UCSD-AML1 (cell line): ENCODE results near the gene SNED1.
"Not testable (repeated sequence)": the region's sequence is repeated elsewhere in the genome, so short reads cannot be mapped to it uniquely, and the experiment has no call there.

ENCODE experiments used
- DNase-seq: peaks from one replicate; lab custom pipeline; 2025; ENCODE audit not compliant: unreplicated experiment; lab: John Stamatoyannopoulos, UW

Gene SNED1

GRCh38 chr2:241081643-241082340, 83.4 kb downstream of the SNED1 start:
- no peak for DNase-seq

- no peak for DNase-seq
Observed at GRCh38 chr2:241082341-241083090, 84.1 kb downstream of the SNED1 start.

GRCh38 chr2:241083091-241083415, 84.6 kb downstream of the SNED1 start:
- no peak for DNase-seq

DNA sequence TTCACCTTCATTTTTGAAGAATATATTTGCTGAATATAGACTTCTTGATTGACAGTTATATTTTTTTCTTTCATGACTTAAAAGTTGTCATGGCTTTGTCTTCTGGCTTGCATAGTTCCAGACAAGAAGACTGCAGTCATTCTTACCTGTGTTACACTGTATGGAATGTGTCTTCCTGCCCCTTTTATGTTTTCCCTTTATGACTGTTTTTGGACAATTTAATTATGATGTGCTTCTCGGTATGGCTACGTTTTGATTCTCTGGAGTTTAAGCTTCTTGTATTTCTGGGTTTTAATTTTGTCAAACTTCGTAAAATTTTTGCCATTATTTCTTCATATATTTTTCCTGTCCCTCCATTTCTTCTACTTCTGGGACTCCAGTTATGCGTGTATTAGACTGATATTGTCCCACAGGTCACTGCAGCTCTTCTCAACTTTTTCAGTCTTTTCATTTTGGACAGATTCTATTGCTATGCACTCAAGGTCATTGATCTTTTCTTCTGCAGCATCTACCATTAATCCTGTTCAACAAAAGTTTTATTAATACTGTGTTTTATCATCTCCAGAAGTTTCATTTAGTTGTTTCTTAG, 86.5 kb downstream of the SNED1 start:
- no peak for DNase-seq

DNA sequence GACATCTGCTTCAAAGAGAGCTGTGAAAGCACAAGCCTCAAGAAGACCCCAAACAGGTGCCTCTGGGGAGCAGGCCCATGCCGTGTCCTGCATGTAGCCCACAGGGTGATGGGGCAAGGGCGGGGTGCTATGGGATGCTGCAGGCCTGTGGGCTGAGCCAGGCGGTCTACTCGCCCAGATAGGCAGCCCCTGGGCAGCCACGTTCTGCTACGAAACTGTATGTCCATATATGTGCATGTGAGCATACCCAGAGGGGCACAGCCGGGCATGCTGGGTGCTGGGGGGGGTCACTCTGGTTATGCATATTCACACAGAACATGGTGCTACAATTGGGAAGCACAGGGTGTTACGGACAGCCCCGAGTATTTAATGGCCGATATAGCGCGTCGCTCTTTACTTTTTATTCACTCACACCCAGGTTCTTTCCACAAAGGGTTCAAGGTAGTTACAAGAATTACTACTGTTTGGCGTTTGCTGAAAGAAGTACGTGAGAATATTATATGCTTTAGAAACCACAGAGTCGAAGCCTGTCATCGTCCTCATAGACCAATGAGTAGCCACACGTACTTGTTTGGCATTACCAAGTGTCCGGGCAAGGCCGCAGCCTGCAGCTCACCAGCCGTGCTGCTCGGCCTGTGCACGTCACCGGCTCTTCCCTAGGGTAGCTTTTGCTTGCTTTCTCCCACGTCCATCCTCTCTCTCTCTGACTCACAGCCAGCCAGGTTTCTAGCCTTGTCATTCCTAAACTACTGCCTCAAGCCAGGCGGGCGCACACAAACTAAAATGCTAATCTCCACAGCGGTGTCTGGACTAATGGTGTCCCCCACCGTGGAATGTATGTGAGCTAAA, 89.2 kb downstream of the SNED1 start:
- DNase-seq: no peak

- DNase-seq: no peak
Observed at GRCh38 chr2:241088376-241088775, 90.0 kb downstream of the SNED1 start.

DNA sequence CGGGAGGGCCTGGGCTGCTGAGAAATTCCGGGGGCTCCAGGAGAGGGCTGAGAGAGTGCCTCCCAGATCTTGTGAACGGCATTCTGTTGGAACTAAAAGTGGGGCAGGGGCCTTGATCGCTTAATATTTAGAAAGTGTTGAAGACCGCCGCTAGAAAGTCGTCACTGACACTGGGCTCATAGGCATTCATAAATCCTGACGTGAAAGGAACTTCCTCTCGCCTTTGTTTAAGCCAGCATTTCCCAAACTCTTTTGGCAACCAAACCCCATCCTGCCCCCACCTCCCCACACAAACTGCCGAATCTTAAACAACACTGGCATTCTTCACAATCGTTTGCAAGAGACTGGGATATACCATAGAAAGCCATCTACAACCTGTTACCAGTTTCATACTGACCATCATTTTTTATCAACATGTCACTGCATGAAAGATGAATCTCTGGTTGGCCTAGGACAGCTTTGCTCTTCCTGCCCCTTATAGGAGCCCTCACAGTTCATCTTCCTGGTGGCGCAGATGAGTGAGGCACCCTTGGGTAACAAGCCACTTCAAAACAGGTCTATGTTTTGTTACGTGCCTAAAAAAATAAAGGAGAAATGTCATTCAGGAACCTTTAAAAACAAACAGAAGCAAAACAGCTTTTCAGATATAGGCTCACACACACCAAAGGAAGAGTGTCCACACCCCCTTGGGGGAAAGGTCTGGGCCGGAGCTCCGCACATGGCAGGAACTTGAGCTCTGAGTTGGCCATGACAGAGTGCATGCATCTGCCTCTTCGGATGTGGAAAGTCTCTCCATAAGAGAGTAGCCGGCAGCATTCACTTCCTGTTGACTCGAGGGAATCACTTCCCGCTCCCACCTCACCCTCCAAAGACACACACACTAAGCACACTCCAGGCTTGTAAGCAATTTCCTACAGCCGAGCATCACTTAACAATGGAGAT, 90.6 kb downstream of the SNED1 start:
- no peak for DNase-seq

DNA sequence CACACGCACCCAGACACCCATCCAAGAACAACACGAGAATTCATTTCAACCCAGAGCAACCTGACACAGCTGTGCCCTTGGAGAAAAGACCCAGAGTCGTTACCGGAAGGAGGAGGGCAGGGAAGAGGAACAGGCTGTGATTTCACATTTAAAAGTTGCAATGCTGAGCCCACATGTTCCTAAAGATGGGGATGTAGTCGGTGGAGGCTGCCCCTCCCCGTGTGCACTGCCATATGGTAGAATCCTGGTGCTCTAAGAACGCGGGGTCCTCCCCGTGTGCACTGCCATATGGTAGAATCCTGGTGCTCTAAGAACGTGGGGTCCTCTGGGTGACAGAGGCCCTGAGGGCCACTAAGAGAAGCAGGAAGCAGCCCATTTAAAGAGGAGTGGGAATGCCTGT, 92.8 kb downstream of the SNED1 start:
- no peak for DNase-seq

GRCh38 chr2:241091734-241092445, 93.5 kb downstream of the SNED1 start:
- no peak for DNase-seq

DNA sequence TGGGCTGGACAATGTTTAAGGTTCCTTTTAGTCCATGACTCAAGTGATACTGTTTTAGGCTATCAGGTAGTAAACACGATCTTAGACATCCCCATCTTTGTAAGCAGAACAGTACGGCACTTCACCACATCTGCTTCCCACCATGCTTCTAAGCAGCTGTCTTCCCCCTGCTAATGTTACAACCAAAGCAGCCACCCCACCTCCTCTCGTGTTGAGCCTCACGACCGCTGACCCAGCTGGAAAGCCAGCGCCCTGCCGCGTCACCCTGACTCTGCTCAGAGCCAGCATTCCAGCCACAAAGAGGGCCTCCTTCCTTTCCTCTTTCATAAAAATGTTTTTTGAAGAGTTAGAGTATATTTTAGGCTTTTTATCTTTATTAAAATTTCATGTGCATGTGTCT, 94.3 kb downstream of the SNED1 start:
- DNase-seq: no peak

DNA sequence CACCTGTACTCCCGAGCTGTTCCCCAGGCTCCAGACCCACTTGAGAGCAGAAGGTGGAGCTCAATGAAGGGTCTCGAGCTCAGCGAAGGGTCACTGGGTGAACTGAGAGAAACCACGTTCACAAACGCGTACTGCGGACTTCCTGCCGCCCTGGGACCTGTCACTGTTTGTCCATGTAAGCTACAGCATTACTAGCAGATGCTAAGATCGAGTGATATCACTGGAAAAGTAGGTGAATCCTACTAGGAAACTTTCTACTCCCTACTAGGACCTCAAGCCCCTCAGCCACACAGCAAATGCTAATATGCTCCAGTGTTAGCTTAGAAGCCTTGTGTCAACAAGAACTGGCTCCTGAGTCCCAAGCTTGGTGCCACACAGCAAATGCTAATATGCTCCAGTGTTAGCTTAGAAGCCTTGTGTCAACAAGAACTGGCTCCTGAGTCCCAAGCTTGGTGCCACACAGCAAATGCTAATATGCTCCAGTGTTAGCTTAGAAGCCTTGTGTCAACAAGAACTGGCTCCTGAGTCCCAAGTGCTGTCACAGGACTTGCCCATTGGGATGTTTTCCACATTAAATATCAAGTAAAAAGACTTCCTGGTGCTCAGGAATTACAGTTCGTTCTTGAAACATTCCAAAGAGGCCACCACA, 94.8 kb downstream of the SNED1 start:
- not testable (repeated sequence) for DNase-seq

GRCh38 chr2:241094172-241094571, 95.8 kb downstream of the SNED1 start:
- DNase-seq: no peak

DNA sequence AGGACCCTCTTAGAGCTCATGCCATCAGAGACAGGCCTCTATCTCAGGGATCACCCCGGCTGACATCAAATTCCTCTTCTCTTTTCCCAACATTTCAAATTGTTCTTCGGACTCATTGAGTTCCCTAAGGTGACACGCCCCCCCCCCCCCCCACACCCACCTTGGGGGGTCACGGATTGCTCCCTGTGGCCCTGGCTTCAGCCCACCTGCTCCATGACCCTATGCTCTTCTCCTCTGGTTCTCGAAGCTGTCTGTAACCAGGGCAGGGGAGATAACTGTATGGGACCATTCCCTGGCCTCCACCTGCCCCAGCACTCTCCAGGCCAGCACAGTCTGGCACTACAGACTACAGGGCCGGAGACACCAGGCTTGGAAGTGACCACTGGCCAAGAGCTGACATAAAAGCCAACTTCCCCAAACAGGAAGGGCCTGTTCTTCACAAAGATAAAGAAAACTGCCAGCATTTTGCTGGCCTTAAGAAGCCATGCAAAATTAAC, 96.6 kb downstream of the SNED1 start:
- DNase-seq: no peak

- DNase-seq: no peak
Observed at GRCh38 chr2:241095594-241096290, 97.3 kb downstream of the SNED1 start.

- DNase-seq: no peak
Observed at GRCh38 chr2:241096979-241097378, 98.6 kb downstream of the SNED1 start.

- no peak for DNase-seq
Observed at GRCh38 chr2:241099246-241099645, 100.8 kb downstream of the SNED1 start.

- peak; percentile 89 for DNase-seq
Observed at GRCh38 chr2:241102239-241102803, 103.9 kb downstream of the SNED1 start, which contains the start of gene MTERF4. Gene MTERF4 (minus strand): TSS chr2:241102287. CDS start chr2:241102273, 14 bp downstream.

DNA sequence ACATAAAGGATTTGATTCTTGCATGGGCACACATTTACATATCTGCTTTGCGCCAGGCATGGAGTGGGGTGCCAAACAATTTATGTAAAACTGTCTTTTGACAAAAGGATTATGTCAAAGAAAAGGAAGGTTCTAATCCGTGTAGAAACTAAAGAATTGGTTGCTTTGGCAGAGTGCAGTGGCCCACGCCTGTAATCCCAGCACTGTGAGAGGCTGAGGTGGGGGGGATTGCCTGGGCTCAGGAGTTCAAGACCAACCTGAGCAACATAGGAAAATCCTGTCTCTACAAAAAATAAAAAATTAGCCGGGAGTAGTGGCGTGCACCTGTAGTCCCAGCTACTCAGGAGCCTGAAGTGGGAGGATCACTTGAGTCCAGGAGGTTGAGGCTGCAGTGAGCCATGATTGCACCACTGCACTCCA, 104.8 kb downstream of the SNED1 start:
- DNase-seq: no peak
